LHCN-M2 (cell line): Measurements from ENCODE around the gene MSANTD2. TPM values are rescaled to one million over a fixed set of nuclear protein-coding genes. Genes with fewer than 3 reads are reported as not detected.

Experiments
- DNase-seq: peaks from one replicate; pipeline ENCODE4 v3.0.0-alpha.2; 2012; ENCODE audit warnings: low read depth
- total RNA-seq: library from RNA; depleted of rRNA; stranded (reverse); fragments of >200 nt; gene quantifications from 2 replicates; pipeline ENCODE4 v1.2.3, GENCODE V29; 2014

The MSANTD2 gene
- total RNA-seq, 1 experiment from 2014 or later = 12.3 TPM

- no peak for DNase-seq
Measured at GRCh38 chr11:124821995-124822730, 22.0 kb upstream of the MSANTD2 start.

- DNase-seq = no peak
Measured at GRCh38 chr11:124817036-124817435, 16.8 kb upstream of the MSANTD2 start.

- DNase-seq = no peak
Measured at GRCh38 chr11:124814739-124815138, 14.5 kb upstream of the MSANTD2 start.

- DNase-seq = peak; percentile 76
Measured at GRCh38 chr11:124812876-124813275, 12.7 kb upstream of the MSANTD2 start.

GRCh38 chr11:124811399-124812125, 11.4 kb upstream of the MSANTD2 start:
- no peak for DNase-seq

GRCh38 chr11:124807660-124808270, 7.6 kb upstream of the MSANTD2 start:
- peak; percentile 45 for DNase-seq

- no peak for DNase-seq
Measured at GRCh38 chr11:124807201-124807600, 7.0 kb upstream of the MSANTD2 start.

GRCh38 chr11:124804884-124805283, 4.7 kb upstream of the MSANTD2 start:
- DNase-seq = no peak

GRCh38 chr11:124801636-124802312, 1.6 kb upstream of the MSANTD2 start:
- DNase-seq = peak; percentile 24

GRCh38 chr11:124801014-124801413, 808 bp upstream of the MSANTD2 start:
- peak; percentile 70 for DNase-seq

- DNase-seq = peak; percentile 28
Measured at GRCh38 chr11:124799348-124800225, 619 bp downstream of the MSANTD2 start.

GRCh38 chr11:124798991-124799347, 1.2 kb downstream of the MSANTD2 start:
- peak; percentile 63 for DNase-seq

- DNase-seq = no peak
Measured at GRCh38 chr11:124796312-124796711, 3.9 kb downstream of the MSANTD2 start.

- peak; percentile 64 for DNase-seq
Measured at GRCh38 chr11:124793466-124794278, 6.5 kb downstream of the MSANTD2 start.

GRCh38 chr11:124791626-124792341, 8.4 kb downstream of the MSANTD2 start:
- DNase-seq = peak; percentile 47

GRCh38 chr11:124788521-124788920, 11.7 kb downstream of the MSANTD2 start:
- peak; percentile 87 for DNase-seq

- no peak for DNase-seq
Measured at GRCh38 chr11:124784051-124784450, 16.2 kb downstream of the MSANTD2 start.

- no peak for DNase-seq
Measured at GRCh38 chr11:124783002-124783401, 17.2 kb downstream of the MSANTD2 start.

- no peak for DNase-seq
Measured at GRCh38 chr11:124779568-124779967, 20.6 kb downstream of the MSANTD2 start.
